NOMO-1 treated with dmso at 0.1 percent for 144 hours (cell line): ENCODE data around the gene PRKAR1B.

Experiments used
- DNase-seq: peaks from one replicate; lab custom pipeline; 2025; ENCODE audit not compliant: unreplicated experiment; lab: John Stamatoyannopoulos, UW

Gene PRKAR1B

DNA sequence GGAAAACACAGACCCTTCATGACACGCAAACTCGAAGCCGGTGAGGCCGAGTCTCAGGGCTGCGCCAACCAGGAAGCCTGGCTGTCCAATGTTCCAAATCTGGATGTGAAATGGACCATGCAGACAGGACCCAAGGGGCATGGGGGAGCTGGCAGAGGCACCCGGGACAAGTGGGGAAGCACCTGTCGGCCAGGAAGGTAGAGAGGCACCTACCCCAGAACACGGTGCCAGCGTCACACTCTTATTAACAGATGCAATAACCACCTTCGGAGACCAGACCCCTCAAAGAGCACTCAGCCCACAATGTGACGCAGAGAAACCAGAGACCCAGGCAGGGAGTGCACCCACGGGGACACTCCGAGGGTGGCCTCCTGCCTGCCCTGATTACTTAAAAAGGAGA, 119.1 kb downstream of the PRKAR1B start:
- DNase-seq = no peak

DNA sequence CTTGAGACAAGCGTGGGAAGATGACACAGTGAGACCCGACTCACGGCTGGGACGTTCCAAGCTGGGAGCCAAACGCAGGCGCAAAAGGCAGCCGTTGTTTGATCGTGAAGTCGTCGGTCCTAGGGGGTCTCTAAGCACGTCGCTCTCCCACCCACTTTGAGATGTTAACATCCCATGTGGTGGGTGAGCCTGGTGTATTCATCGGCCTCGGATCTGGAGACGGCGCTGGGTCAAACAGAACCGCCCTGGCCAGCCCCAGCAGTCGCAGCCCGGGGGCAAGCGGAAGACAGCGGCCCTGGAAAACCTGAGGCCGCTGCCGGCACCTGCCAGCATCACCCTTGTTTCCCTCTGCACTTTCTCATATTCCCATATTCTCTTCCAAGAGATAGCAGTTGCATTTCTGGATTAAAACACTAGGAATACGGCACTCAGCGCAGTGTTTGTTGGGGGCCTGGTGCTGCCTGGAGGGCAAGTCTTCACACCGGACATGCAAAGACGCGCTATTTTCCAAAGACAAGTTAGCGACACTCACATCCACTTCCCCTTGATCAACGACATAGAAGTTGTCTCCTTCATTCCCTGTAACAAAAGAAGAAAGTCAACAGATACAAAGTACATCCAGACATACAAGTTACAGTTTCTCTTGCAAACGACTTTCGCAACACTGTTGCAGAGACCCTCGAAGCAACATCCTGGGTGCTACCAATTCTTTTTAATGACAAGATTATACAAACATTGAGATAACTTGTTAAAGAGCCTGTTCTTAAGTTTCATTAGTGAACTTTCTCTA, 121.2 kb downstream of the PRKAR1B start:
- no peak for DNase-seq

DNA sequence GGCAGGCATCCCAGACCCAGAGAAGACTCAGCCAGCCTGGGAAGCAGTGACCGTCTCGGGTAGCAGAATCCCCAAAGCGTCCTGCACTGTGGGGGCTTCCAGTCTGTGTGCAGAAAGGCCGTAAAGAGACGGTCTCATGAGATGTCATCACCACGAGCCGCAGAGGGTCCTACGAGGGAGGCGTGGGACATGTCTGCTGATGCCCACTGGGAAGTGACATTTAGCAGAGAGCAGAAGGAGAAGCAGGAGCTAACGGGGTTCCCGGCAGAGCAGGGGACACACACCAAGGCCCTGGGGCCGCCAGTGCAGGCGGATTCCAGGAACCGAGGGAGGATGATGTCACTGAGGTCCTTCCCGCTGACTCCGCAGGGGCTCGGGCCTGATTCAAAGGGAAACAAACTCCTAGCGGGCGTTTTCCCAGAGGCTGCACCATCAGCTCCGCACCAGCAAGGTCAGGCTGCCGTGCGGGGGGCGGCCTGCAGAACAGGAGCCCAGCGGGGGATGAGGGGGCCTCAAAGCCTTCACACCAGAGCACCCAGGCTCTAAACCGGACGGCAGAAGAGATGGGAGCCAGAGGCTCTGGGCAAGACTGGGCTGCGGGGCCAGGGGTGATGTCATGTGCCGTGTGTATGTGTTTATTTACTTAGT, 122.1 kb downstream of the PRKAR1B start:
- DNase-seq = no peak

DNA sequence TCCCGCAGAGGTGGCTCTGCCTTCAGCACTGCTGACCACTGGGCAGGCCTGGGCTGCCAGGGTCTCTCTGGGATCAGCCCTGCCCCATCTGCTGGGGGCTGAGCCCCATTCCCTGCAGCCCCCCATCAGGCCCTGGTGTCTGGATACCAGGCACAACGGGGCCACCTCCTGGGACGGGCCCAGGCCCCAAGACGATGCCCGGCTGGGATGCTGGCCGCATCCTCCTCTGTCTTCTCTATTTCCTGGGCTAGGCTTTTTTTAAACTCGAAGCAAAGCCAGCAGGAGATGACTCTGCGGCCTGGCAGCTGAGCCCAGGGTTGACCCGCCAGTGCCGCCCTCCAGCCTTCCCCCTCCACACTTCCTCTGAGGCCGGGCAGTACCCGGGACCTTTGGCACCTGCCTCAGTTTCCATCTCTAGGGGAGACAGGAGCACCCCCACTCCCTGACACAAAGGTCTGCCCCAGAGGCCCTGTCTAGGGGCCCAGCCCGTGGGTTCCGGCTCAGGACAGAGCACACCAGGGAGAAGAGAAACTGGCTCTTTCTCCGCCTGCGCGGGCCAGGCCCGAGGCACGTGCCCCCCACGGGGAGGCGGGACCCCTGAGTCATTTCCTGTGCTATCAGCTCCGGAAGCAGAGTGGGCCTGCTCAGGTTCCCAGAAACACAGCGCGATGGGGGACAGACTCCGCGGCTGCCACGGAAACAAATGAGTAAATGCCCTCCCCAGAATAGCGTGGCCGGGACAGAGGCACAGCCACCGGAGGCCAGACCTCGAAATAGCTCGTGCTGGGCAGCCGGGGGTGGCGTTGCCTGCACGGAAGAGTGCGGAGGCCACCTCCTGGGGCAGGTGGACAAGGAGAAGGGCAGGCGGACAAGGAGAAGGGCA, 122.8 kb downstream of the PRKAR1B start:
- DNase-seq = peak; percentile 87

DNA sequence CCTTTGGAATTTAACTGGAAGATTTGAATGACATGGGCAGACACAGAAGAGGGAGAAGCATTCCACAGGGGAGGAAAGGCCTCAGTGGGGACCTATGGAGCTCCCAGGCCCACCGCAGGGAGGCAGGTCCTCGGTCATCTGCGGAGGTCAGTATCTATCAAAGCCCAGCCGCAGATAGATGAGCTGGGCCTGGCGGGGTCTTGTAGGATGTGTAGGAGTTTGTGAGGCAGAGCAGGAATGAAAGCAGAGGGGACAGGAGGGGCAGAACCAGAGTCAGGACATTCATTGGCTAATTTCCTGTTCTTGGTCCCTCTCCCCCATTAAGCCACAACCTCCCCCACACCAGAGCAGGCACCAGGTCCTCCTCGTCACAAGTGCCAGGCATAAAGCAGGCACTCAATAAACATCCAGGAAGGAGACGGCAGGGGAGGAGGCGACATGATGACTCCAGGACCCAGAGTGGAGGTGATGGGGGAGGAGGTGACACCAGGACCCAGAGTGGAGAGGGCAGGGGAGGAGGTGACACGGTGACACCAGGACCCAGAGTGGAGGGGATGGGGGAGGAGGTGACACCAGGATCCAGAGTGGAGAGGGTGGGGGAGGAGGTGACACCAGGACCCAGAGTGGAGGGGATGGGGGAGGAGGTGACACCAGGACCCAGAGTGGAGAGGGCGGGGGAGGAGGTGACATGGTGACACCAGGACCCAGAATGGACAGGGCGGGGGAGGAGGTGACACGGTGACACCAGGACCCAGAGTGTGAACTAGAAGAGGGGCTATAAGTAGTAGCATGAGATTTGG, 123.7 kb downstream of the PRKAR1B start:
- DNase-seq = no peak

DNA sequence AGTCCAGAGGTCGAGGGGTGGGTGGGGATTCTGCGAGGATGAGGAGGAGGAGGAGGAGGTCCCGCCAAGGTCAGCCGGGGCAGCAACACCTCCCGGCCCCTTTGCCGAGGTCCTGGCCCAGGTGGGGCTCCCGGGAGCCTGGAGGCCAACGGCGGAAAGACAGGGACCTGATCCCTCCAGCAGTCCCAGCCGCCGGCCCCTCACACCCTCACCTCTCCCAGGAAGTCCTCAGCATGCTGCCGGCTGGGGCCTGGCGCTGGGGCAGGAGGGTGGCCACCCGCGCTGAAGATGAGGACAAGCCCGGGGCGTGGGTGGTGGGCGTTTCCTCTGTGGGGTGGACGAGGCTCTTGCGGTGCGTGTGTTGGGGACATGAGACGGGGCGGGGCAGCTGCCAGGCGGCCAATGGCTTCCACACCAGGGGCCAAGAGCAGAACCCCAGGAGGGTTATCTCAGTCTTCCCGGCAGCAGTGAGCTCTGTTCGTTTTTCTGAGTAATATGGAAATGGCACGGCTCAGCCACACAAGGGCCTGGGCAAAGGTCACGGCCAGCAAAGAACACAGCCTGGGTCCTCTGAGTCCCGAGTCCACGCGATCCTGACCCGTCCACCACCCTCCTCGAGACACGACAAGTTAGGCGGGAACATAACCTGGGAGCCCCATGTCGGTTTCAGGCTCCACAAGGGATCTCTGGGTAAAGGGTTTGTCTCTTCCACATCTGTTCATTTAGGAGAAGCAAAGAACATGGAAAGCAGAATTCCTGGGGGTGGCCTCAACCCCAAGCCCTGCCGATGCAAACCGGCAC, 124.5 kb downstream of the PRKAR1B start:
- no peak for DNase-seq

DNA sequence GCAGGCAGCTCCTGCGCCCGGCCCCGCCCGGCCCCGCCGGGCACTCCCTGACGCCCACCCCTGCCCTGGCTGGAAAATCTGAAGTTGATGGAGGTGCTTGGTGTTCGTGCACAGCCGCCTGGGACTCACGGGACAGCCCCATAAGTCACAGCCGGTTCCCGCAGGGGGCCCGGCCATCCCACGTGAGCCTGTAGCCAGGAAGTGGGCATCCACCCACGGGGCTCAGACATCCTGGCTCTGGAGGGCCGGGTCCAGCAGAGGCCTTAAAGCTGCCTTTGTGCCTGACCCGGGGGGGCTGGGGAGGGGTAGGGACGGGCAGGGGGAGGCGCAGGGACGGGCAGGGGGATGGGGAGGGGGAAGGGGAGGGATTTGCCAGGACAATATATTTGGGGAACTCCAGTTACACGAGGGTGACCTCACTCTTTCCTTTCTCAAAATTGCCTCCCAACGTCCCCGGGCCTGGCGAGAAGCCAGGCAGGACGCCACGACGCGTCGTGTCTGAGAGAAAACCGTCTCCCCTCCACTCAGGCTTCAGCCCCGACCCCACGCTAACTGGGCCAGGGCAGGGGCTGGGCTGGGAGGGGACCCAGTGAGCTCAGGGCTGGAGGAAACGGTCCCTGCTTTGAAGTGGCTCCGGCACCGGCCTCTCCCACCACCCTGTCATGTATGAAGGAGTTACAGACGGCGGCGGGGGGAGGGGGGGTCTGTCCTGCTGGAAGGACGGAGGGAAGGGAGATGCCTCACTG, 125.3 kb downstream of the PRKAR1B start:
- no peak for DNase-seq

DNA sequence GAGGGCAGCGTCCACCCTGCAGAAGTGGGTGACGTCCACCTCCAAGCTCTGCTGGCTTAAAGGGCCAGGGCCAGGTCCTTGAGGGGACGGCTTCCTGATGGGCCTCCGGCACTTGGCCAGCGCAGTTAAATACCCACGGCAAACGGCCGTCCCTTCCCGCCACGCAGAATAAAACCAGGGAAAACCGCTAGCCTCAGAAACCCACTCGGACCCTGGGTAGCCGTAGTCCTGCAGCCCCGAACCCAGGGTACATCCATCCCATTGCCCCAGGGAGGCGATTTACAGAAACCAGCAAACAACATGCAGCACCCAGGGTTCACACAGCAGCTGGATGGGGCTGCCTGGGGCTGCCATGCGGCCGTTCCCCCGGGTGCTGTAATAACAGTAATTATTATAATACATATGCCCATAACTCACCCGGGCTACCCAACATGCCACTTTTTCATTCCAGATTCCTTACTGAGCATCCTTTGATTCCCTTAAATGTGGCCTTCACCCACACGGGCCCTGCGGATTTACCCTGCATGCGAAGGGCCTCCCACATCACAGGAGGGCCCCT, 126.0 kb downstream of the PRKAR1B start:
- DNase-seq = no peak

DNA sequence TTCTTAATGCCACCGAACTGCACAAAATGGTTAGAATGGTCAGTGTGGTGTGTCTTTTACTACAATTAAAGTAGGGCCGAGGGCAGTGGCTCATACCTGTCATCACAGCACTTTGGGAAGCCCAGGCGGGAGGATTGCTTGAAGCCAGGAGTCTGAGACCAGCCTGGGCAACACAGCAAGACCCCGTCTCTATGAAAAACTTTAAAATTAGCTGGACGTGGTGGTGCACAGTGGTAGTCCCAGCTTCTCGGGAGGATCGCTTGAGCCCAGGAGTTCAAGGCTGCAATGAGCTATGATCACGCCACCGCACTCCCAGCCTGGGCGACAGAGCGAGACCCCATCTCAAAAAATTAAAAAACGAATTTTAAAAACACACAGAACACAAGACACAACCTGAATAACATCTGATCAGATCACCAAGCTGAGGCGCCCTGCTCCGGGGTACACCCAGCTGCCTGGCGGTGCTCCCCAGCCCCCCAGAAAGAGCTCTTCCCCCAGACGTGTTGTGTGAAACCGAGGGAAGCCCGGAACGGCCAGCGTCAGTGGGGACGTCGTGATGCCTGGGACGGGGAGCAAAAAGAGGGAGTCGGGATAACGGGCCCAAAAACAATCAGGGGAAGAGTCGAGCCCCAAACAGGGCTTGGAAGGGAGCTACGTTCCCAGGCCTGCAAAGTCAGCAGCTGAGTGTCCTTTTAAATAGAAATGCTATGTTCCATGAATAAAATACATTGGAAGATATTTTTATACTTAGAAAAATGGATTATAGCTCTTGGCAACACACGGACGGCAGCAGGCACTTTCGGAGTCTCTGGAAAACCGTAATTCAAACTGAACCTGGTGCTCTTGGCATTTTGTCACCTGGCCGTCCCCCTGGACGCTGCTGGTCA, 126.7 kb downstream of the PRKAR1B start:
- DNase-seq = no peak

DNA sequence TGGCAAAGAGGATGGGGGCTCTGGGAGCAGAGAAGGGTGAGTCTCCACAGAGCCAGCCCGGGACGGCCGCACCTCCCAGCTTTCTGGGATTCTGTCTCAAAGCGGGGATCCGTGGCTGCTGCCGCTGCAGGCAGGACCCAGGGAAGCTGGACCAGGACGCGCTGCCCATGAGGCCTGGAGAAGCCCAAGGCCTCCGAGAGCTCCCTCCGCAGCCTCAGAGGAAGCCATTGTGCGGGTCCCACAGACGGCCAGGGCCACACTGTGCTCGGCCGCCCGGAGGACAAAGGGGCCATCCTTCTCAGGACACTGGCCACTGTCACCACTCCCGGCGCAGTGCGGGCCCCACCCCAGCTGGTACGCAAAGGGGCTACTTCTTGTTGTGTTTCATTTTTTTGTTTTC, 128.2 kb downstream of the PRKAR1B start:
- no peak for DNase-seq

DNA sequence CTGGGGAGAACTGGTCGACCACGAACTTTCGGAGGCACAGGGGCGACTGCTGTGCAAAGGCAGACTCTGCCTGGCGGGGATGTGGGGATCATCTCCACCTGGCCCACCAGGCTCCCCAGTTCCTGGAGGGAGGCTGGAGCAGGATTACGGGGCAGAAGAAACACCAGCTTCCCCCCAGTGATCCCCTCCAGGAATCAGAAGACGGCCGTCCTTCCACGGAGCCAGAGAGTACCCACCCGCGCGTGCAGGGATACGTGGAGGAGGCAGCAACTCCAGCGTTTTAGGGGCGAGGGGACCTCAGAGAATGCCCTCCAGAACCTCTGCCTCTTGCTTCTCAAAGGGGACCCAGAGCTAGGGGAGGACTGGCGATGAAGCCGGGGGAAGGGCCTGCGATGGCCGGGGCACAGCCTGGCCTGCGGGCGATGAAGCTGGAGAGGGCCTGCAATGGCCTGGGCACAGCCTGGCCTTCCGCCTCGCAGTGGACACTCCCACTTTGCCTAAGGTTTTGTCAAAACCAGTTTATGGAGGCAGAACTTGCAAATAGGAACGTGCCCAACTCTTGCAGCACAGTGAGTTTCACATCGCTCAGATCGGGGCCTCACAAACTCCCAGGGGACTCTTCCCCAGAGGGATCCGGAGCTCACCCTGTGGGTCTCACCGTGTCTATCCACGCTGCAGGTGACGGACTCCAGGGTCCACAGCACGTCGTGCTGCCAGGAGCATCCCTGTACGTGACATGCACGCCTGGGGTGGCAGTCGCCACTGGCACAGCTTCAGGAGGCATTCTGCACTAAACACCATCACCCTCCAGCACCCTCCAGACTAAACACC, 129.5 kb downstream of the PRKAR1B start:
- DNase-seq = peak; percentile 60

DNA sequence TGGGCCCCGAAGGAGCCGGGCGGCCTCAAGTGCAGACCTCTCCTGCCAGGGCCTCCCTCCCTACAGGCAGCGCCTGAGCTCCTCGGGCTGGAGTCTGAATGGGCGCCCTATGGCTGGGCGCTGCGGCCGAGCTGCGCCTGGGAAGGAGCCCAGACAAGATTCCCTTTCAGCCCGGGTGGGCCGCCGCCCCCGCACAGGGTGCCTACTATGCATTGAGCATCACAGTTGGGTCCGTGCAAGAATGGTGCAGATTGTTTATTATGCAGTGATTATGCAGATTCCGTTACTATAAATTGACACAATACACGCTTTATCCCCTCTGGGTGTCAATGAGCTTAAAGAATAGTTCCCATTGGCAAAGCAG, 130.3 kb downstream of the PRKAR1B start:
- no peak for DNase-seq

DNA sequence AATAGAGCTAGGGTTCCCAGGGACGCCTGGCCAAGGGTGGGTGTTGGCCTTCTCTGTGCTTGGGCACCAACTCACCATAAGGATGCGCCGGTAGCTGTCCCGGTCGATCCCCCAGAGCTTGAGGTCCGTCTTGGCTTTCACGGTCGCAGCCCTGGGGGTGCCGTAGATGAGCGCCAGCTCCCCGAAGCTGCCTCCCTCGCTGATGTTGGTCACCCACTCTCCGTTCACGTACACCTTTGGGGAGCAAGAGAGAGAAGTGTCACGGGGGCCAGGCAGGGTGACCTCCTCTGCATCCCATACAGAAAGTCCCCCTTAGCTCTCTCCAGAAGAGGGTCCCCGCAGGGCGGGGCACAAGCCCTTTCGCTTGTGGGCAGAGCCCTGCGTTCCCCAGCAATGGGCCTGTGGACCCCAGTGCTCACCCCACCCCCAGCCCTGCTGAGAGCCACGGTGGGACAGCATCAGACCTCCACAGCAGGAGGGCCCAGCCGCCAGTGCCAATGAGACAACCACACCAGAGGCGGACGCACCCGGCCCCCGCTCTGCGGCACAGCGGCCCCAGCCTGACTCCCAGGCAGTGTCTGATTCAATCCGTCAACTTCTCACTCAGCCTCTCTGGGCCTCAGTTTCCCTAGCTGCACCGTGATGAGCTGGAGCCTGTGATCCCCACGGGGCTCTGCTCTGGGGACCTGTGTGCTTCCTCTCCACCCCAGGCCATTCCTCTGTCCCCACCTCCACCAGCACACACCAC, 130.8 kb downstream of the PRKAR1B start:
- DNase-seq = no peak

DNA sequence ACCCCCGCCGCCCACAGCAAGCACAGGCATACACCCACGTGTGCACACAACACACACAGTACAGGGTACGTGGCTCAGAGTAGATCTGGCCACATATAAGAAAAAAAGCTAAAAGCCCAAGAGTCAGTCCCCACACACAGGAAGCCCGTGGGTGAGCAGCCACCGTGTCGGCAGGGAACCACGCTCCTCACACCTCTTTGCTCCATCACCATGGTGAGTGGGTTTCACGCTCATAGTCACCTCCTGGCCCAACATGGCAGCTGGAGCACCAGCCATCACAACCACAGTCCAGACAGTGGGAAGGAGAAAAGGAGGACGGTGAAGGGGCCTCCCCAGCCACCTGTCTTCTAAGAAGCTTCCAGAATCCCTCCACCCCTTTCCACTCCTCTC, 131.5 kb downstream of the PRKAR1B start:
- no peak for DNase-seq

DNA sequence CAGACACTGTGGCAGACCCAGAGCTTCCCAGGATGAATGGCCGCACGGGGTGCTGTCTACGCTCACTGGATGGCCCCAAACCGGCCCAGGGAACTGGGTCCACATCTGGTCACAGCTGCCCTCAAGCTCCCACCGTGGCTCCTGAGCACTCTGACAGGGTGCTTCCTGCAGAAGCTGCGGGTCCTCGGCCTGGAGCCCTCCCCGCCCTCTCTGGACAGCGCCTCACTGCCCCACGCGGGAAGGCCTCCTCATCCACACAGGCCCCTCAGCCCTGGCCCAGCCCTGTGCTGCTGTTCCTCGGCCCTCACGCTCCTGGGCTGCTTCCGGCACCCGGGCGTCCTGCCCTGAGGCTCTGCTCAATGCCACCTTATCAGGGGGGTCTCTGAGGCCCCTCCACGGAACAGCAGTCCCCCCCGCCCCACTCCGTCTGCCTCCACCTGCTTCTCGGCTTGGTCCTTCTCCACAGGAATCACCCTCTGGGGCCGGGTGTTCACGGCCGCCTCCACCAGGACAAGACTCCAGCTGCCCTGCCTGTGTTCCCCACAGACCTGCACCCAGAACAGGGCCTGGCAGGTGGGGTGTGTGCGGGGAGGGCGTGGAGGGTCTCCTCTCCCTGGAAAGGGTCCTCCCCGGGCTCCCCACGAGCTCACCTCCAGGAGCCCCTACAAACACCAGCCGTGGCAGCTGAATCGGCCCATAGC, 132.0 kb downstream of the PRKAR1B start:
- DNase-seq = no peak
